ENCODE measurements around the gene SCN5A.

DNA sequence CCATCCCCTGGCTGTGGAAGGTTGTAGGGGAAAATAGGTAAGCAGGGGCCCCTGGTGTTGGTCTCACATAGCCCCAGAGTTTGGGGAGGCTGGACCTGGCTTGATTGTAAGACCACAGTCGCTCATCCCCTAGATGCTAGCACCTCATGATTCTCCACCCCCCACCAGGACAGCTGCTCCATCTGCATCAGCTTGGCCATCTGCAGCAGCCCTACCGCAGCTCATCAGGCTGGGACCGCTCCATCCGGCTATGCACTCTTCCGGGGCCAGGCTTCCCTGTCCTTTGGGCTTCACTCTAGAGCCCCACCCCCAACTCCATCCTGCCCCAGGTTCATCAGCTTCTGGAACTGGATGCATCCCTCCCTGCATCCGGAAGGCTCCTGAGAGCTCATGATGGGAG lies 12.6 kb downstream of the SCN5A start:
- TF ChIP-seq ELF1 (IDR thresholded peaks at IDR 0.05; ENCODE audit: borderline replicate concordance, low read depth), result no peak
- TF ChIP-seq, protein P1, sequence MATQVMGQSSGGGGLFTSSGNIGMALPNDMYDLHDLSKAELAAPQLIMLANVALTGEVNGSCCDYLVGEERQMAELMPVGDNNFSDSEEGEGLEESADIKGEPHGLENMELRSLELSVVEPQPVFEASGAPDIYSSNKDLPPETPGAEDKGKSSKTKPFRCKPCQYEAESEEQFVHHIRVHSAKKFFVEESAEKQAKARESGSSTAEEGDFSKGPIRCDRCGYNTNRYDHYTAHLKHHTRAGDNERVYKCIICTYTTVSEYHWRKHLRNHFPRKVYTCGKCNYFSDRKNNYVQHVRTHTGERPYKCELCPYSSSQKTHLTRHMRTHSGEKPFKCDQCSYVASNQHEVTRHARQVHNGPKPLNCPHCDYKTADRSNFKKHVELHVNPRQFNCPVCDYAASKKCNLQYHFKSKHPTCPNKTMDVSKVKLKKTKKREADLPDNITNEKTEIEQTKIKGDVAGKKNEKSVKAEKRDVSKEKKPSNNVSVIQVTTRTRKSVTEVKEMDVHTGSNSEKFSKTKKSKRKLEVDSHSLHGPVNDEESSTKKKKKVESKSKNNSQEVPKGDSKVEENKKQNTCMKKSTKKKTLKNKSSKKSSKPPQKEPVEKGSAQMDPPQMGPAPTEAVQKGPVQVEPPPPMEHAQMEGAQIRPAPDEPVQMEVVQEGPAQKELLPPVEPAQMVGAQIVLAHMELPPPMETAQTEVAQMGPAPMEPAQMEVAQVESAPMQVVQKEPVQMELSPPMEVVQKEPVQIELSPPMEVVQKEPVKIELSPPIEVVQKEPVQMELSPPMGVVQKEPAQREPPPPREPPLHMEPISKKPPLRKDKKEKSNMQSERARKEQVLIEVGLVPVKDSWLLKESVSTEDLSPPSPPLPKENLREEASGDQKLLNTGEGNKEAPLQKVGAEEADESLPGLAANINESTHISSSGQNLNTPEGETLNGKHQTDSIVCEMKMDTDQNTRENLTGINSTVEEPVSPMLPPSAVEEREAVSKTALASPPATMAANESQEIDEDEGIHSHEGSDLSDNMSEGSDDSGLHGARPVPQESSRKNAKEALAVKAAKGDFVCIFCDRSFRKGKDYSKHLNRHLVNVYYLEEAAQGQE (IDR thresholded peaks at IDR 0.05; ENCODE audit: low read depth), result no peak
- TF ChIP-seq, protein P2, sequence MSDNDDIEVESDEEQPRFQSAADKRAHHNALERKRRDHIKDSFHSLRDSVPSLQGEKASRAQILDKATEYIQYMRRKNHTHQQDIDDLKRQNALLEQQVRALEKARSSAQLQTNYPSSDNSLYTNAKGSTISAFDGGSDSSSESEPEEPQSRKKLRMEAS (IDR thresholded peaks at IDR 0.05), result no peak
- TF ChIP-seq POLR2A (IDR thresholded peaks at IDR 0.05; ENCODE audit: borderline replicate concordance, extremely low read depth, insufficient read depth, insufficient read length), result no peak
- TF ChIP-seq TCF7L2 (IDR thresholded peaks at IDR 0.05; ENCODE audit: borderline replicate concordance, extremely low read depth, insufficient read depth, insufficient read length), result no peak
- no peak for TF ChIP-seq RAD21 (IDR thresholded peaks at IDR 0.05; ENCODE audit: low read depth)
- TF ChIP-seq CTCF (IDR thresholded peaks at IDR 0.05 in 2 of 3, conservative IDR thresholded peaks at IDR 0.05 in 1 of 3; ENCODE audit: borderline replicate concordance in 1 of 3, insufficient read depth in 1 of 3, low read depth in 2 of 3, low read length in 2 of 3), result no peak
- no peak for TF ChIP-seq POLR2AphosphoS5 (IDR thresholded peaks at IDR 0.05; ENCODE audit: low read depth, low read length)
- TF ChIP-seq, protein P3, sequence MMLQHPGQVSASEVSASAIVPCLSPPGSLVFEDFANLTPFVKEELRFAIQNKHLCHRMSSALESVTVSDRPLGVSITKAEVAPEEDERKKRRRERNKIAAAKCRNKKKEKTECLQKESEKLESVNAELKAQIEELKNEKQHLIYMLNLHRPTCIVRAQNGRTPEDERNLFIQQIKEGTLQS (IDR thresholded peaks at IDR 0.05), result no peak
- TF ChIP-seq EZH2phosphoT487 (IDR thresholded peaks at IDR 0.05; ENCODE audit: borderline replicate concordance), result no peak
- no peak for TF ChIP-seq SIN3A (IDR thresholded peaks at IDR 0.05; ENCODE audit: low read depth)
